Measurements from ENCODE around the gene UQCRC1.

UQCRC1 gene

GRCh38 chr3:48633743-48634142 lies 24.3 kb upstream of the UQCRC1 start:
- DNase-seq (ENCODE audit: low read depth in 2 of 2) = no peak

DNA sequence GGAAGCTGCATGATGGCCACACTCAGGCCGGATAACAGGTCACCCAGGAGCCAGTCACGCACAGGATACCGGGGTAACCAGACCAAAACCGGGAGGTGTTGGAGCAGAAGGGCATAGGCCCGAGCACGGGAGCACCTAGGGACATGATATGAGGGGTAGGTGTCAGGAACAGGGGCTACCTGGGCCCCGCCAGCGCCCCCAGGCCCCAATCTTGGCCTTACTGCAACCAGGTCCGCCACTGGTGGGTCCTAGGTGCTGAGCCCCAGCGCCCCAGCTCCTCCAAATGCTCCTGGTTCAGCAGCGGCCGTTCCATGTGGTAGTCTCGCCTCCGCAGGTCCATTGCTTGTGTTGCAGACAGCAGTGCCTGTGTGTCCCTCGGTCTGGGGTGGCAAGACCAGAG lies 23.8 kb upstream of the UQCRC1 start:
- DNase-seq (ENCODE audit: low read depth in 2 of 2) = no peak

GRCh38 chr3:48631516-48632448 lies 22.3 kb upstream of the UQCRC1 start:
- DNase-seq (ENCODE audit: low read depth in 2 of 2) = no peak

DNA sequence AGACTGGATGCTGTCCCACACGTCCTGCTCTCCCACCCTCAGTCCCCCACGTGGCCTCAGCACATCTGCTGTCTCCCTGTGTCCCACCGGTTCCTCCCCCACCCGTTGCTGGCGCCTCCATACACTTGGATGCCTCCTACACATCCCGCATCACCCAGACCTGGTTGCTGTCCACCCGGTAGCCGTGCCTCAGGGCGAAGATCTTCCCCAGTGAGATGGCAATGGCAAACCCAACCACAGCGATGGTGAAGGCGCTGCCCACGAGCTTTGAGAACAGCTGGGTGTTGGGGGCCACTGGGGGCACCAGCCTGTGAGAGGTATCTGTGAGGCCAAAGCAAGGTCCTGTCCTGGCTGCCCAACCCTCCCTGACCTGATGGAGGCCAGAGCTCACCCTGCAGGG lies 21.4 kb upstream of the UQCRC1 start:
- no peak for DNase-seq (ENCODE audit: low read depth in 2 of 2)

GRCh38 chr3:48630407-48630806 lies 21.0 kb upstream of the UQCRC1 start:
- DNase-seq (ENCODE audit: low read depth in 2 of 2) = no peak

- DNase-seq (ENCODE audit: low read depth in 2 of 2) = no peak
These were observed 20.4 kb upstream of the UQCRC1 start for GRCh38 chr3:48629894-48630293.

GRCh38 chr3:48628277-48629017 lies 19.0 kb upstream of the UQCRC1 start:
- no peak for DNase-seq (ENCODE audit: low read depth in 2 of 2)

- DNase-seq (ENCODE audit: low read depth in 2 of 2) = no peak
These were observed 16.2 kb upstream of the UQCRC1 start for GRCh38 chr3:48625600-48625999.

- DNase-seq (ENCODE audit: low read depth in 2 of 2) = no peak
These were observed 15.3 kb upstream of the UQCRC1 start for GRCh38 chr3:48624767-48625166.

DNA sequence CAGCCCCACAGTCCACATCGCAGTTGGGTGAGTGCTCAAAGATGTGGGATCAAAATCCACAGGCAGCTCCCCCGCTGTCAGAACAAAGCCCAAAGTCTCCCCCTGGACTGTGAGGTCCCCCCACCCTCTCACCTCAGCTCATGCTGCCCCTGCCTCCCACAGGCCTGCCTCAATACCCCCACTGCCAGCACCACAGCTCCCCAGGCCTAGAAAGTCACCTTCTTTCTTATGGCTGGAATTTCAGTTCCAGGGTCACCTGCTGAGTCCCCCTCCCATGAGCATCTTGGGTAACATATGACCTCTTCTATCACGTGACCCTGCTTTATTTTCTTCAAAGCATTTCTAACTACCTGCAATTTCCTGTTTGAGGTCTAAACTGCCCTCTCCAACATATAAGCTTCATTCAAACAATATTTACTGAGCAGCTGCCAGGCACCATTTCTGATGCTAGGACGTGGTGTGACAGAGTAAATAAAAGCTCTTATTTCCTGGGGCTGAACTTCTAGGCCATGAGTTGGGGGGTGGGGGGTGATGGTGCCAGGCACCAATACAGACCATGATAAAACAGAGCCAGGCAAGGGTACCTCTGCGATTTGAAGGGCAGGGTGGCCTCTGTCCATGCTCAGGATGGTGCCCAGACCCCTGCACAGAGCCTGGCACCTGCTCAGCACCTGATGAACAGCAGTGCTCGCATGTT lies 14.6 kb upstream of the UQCRC1 start:
- no peak for DNase-seq (ENCODE audit: low read depth in 2 of 2)

GRCh38 chr3:48621461-48621869 lies 12.0 kb upstream of the UQCRC1 start, which contains the start of gene TMEM89:
TMEM89 (minus strand) TSS chr3:48621769; CDS start chr3:48621756, 13 bp downstream.
- DNase-seq (ENCODE audit: low read depth in 2 of 2) = no peak

GRCh38 chr3:48619541-48620524 lies 10.4 kb upstream of the UQCRC1 start:
- no peak for DNase-seq (ENCODE audit: low read depth in 2 of 2)

DNA sequence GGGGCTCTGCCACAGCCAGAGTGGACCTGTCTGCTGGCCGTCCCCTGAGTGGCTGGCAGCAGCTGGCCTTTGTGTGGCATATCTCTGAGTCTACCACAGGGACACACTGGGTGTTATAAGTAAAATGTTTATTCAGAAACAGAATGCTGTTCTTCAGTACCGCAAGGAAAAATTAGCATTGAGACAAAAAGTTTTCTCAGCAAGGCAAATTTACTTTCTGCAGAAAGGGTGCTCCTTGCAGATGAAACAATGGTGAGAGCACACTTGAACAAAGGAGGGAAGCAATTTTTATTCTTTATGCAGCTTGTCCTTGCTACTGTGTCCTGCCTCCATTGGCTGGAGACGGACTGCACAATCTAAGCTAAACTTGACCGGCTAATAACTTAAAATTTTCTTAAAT lies 8.1 kb upstream of the UQCRC1 start:
- no peak for DNase-seq (ENCODE audit: low read depth in 2 of 2)

- DNase-seq (ENCODE audit: low read depth in 2 of 2) = no peak
These were observed 4.6 kb upstream of the UQCRC1 start for GRCh38 chr3:48614044-48614443.

DNA sequence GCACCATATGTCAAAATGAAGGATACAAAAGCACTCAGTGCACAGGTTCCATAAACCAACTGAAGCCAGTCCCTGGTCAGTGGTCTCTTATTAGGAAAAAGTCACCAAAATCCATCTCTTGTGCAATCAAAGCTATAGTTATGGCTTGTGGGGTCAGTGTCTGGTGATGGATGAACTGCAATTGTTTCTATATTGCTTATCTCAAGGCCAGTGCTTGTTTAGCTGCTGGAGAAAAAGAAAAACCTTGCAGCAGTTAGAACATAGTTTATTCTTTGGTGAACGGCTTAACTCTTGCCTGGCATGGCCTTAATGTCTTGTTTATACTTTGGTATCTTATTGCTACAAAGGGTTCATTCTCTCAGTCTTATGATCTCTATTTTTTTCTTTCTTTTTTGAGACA lies 2.9 kb upstream of the UQCRC1 start:
- DNase-seq (ENCODE audit: low read depth in 2 of 2) = no peak

- no peak for DNase-seq (ENCODE audit: low read depth in 2 of 2)
These were observed 1.9 kb downstream of the UQCRC1 start for GRCh38 chr3:48607519-48607918.

DNA sequence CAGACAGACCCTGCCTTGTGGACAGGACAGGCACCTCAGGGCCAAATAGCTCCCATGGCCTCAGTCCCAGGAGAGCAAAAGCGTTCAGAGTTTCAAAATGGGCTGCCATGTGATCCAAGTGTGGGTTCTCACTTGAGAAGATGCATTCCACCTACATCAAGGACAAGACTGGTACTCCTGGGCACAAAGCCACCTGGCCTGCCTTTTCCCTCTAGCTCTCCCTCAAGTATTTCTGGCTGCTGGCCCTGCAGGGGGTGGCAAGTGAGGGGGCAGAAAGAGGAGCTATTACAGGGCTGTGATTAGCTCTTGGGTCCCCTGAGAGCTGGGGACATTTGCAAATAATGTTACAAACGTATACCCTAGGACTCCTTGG lies 7.8 kb downstream of the UQCRC1 start:
- DNase-seq (ENCODE audit: low read depth in 2 of 2) = no peak

GRCh38 chr3:48600711-48601621 lies 8.5 kb downstream of the UQCRC1 start:
- no peak for DNase-seq (ENCODE audit: low read depth in 2 of 2)

DNA sequence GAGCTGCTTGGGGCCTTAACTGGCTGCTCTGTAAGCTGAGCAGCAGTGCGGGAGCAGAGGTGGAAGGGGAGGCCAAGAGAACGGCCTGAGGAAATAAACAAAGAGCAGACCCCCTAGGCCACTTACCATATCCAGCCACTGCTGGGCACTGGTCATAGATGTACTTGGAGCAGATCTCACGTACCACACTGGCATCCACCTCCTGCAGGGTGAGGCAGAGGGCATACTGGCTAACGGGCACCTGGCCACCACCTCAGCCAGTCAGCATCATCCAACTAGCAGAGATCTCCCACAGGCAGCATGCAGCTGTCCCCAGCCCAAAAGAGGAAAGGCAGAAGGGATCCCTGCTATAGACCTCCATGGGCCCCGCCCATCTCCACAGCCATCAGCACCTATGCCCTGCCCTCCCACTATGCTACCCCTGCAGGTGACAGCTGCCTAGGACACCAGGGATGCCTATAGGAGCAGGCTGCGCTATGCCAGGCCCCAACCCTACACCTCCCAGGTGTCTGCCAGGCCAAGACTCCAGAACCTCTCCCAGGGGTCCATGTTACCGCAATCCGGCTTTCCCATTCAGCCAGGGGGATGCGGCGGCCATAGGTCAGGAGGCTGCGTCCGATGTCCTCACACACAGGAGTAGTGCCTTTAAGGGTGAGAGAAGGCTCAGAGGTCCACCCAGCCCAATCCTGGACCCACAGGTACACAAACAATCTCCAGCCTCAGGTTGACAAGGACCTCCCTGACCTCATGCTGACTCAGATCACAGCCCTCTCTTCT lies 9.7 kb downstream of the UQCRC1 start:
- DNase-seq (ENCODE audit: low read depth in 2 of 2) = no peak
